GM23338 (cell line): ENCODE results near the gene H2AZ1. TPM values are rescaled to one million over a fixed set of nuclear protein-coding genes. Genes with fewer than 3 reads are reported as not detected.

Experiments
- ATAC-seq: fragments of 200-7000 bp; cut with Tn5 transposase; 3 replicates; pipeline ENCODE4 v1.9.1; 2020
- DNase-seq: peaks from one replicate; pipeline ENCODE4 v3.0.0-alpha.2; 2015; ENCODE audit warnings: low spot score
- H2AFZ ChIP-seq: fragments of 200-600 bp; sonication (generic); 2 replicates; pipeline ENCODE4 v1.8.0; 2016; ENCODE audit warnings: antibody characterized with exemption, mild to moderate bottlenecking, moderate library complexity
- H3F3A ChIP-seq: fragments of 200-600 bp; sonication (generic); replicated peaks from 2 replicates; pipeline ENCODE4 v1.8.0; 2017; ENCODE audit warnings: antibody characterized with exemption, mixed run types, low read depth
- H3K27ac ChIP-seq: fragments of 200-600 bp; sonication (generic); 2 replicates; pipeline ENCODE4 v1.6.1; 2016; ENCODE audit warnings: low read depth
- H3K27me3 ChIP-seq: fragments of 200-600 bp; sonication (generic); 2 replicates; pipeline ENCODE4 v1.8.0; 2016; ENCODE audit warnings: mild to moderate bottlenecking, mixed run types, moderate library complexity; ENCODE audit not compliant: insufficient read depth
- H3K36me3 ChIP-seq: fragments of 200-600 bp; sonication (generic); 2 replicates; pipeline ENCODE4 v1.8.0; 2016; ENCODE audit warnings: mild to moderate bottlenecking; ENCODE audit not compliant: insufficient read depth
- H3K4me1 ChIP-seq: fragments of 200-600 bp; sonication (generic); 2 replicates; pipeline ENCODE4 v1.8.0; 2016; ENCODE audit warnings: mild to moderate bottlenecking, moderate library complexity; ENCODE audit not compliant: insufficient read depth
- H3K4me2 ChIP-seq: fragments of 200-600 bp; sonication (generic); 2 replicates; pipeline ENCODE4 v1.7.1; 2017; ENCODE audit warnings: mixed run types
- H3K4me3 ChIP-seq: fragments of 200-600 bp; sonication (generic); 2 replicates; pipeline ENCODE4 v1.6.1; 2016; ENCODE audit warnings: mixed run types
- H3K79me2 ChIP-seq: fragments of 200-600 bp; sonication (generic); replicated peaks from 2 replicates; pipeline ENCODE4 v1.8.0; 2017; ENCODE audit warnings: mild to moderate bottlenecking; ENCODE audit not compliant: insufficient read depth
- H3K9me2 ChIP-seq: fragments of 200-600 bp; sonication (generic); 2 replicates; pipeline ENCODE4 v1.8.0; 2017; ENCODE audit not compliant: insufficient read depth
- H4K20me1 ChIP-seq: fragments of 200-600 bp; sonication (generic); replicated peaks from 2 replicates; pipeline ENCODE4 v1.8.0; 2017; ENCODE audit warnings: mild to moderate bottlenecking; ENCODE audit not compliant: insufficient read depth
- H3K27ac Mint-ChIP-seq: 2 replicates; pipeline ENCODE4 v1.8.0; 2020; ENCODE audit warnings: inconsistent platforms, mild to moderate bottlenecking, moderate library complexity, mixed read lengths
- H3K27me3 Mint-ChIP-seq: 3 replicates; pipeline ENCODE4 v1.8.0; 2022; ENCODE audit warnings: low read depth, mild to moderate bottlenecking, moderate library complexity, mixed read lengths, inconsistent platforms; ENCODE audit not compliant: insufficient read depth, poor library complexity
- H3K36me3 Mint-ChIP-seq: 3 replicates; pipeline ENCODE4 v1.8.0; 2021; ENCODE audit warnings: low read depth, mild to moderate bottlenecking, inconsistent platforms, moderate library complexity, mixed read lengths
- H3K4me1 Mint-ChIP-seq: 3 replicates; pipeline ENCODE4 v1.8.0; 2020; ENCODE audit warnings: mild to moderate bottlenecking, inconsistent platforms, mixed read lengths
- H3K4me3 Mint-ChIP-seq: 3 replicates; pipeline ENCODE4 v1.8.0; 2021; ENCODE audit warnings: moderate library complexity, mild to moderate bottlenecking, inconsistent platforms, mixed read lengths
- H3K9me3 Mint-ChIP-seq: 3 replicates; pipeline ENCODE4 v1.8.0; 2020; ENCODE audit warnings: moderate library complexity, mild to moderate bottlenecking, inconsistent platforms, mixed read lengths
- CREB1 ChIP-seq: fragments of 250-450 bp; sonication (Bioruptor Pico); IDR thresholded peaks from 2 replicates; pipeline ENCODE4 v1.5.0; 2020; ENCODE audit warnings: low read depth, mild to moderate bottlenecking, moderate library complexity
- EZH2 ChIP-seq: fragments of 200-600 bp; sonication (generic); IDR thresholded peaks from one replicate; pipeline ENCODE4 v1.8.0; 2017; ENCODE audit warnings: antibody characterized with exemption, mild to moderate bottlenecking, low read depth; ENCODE audit not compliant: unreplicated experiment
- EZH2phosphoT487 ChIP-seq: fragments of 200-600 bp; sonication (generic); IDR thresholded peaks from one replicate; pipeline ENCODE4 v1.8.1; 2018; ENCODE audit warnings: antibody characterized with exemption; ENCODE audit not compliant: unreplicated experiment
- JUNB ChIP-seq: IDR thresholded peaks from one replicate; pipeline ENCODE4 v1.6.1; 2016; ENCODE audit warnings: antibody characterized with exemption; ENCODE audit not compliant: unreplicated experiment
- NANOG ChIP-seq: IDR thresholded peaks from 2 replicates; pipeline ENCODE4 v1.6.1; 2016; ENCODE audit warnings: antibody characterized with exemption, borderline replicate concordance
- POLR2AphosphoS5 ChIP-seq: IDR thresholded peaks from 2 replicates; pipeline ENCODE4 v1.6.1; 2016; ENCODE audit warnings: antibody characterized with exemption, low read depth
- STAT1 ChIP-seq: IDR thresholded peaks from one replicate; pipeline ENCODE4 v1.6.1; 2016; ENCODE audit warnings: antibody characterized with exemption; ENCODE audit not compliant: unreplicated experiment
- ZNF114 ChIP-seq: fragments of 250-450 bp; sonication (Bioruptor Pico); IDR thresholded peaks from 2 replicates; pipeline ENCODE4 v1.5.0; 2020; ENCODE audit warnings: mild to moderate bottlenecking, moderate library complexity
- polyA plus RNA-seq: library from polyadenylated mRNA; unstranded; fragments of >200 nt; fragmentation: Nextera tagmentation; extraction: Ambion mirVana; gene quantifications from 2 replicates; pipeline ENCODE4 v1.2.1, GENCODE V29; 2016
- total RNA-seq: library from RNA; depleted of rRNA; stranded (reverse); fragments of >200 nt; shearing (Covaris generic); gene quantifications from 2 replicates; pipeline ENCODE4 v1.2.3, GENCODE V29; 2014
- TF ChIP-seq, protein P1 (sequence below), 2 experiments: fragments of 200-600 bp in 1 of 2; sonication (generic) in 1 of 2; conservative IDR thresholded peaks; 2 replicates each; pipeline versions ENCODE4 v1.5.1 to v1.6.1; 2016 to 2017; ENCODE audit warnings: antibody characterized with exemption in 2 of 2, low read depth in 2 of 2, mild to moderate bottlenecking in 2 of 2, moderate library complexity in 1 of 2
- TF ChIP-seq, protein P2 (sequence below): IDR thresholded peaks from one replicate; pipeline ENCODE4 v1.6.1; 2018; ENCODE audit warnings: antibody characterized with exemption; ENCODE audit not compliant: unreplicated experiment

The H2AZ1 gene
- total and polyA plus RNA-seq, 2 experiments from 2014 or later: 585 to 1,933 TPM

DNA sequence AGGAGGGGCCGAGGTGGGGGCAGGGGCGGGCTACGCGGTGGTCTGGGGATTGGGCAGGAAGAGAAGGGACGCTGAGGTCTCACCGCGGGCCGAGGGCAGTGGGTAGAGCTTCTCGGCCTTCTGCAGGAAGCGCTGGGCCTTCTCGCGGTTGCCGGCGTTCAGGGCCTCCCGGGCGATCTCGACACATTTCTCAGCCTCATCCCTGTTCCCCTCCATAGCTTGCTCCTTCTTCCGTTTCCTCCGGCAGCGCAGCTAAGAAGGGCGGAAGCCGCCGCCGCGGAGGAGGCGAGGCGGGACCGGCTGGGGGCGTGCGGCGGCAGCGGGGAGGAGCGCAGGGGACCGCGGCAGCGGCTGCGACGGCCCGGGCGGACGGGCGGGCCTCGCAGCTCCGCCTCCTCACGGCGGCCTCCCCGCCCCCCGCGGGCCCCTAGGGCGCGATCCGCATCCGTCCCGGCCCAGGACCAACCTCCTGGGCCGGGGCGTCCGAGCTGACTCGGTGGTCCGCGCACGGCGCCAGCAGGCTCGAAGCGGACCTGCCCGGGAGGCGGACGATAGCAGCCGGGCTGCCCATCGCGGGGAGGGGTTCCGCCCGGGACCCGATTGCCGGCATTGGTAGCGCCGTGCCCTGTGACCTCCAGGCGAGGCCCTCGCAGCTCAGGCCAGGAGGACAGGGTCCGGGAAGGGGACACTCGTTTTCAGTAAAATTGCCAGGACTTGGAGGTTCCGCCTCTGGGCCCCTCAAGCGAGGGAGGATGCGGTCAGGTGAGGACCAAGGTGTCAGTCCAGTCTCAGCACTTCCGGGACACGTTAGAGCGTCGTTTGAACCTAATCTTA, 3.5 kb downstream of the H2AZ1 start, which contains the start of gene DNAJB14:
Gene DNAJB14, minus strand, starts transcription at position 263 of the 834 bp plus-strand sequence. Its CDS starts 47 bp downstream, at position 216.
- Histone ChIP-seq H4K20me1 (peaks cover 26% of the 10 kb centered on the region), H3K4me2 (peak within 1 kb of the TSS; percentile 92), H3K36me3 (peaks cover 12% of the 10 kb centered on the region), H3K4me1 (peaks cover 42% of the 10 kb centered on the region), H3K79me2 (peaks cover 70% of the 10 kb centered on the region), H3K27me3 (no peaks in the 10 kb centered on the region), H3K27ac (peak within 1 kb of the TSS; percentile 100), H3K4me3 (peak within 1 kb of the TSS; percentile 96), H3F3A (peaks cover 29% of the 10 kb centered on the region), H2AFZ (no peak within 1 kb of the TSS), H3K9me2 (no peaks in the 10 kb centered on the region)
- Mint-ChIP-seq H3K36me3 (peaks cover 12% of the 10 kb centered on the region), H3K4me1 (peaks cover 32% of the 10 kb centered on the region), H3K27me3 (peaks cover 12% of the 10 kb centered on the region), H3K9me3 (no peaks in the 10 kb centered on the region), H3K27ac (peak within 1 kb of the TSS; percentile 99), H3K4me3 (peak within 1 kb of the TSS; percentile 100; the same call in 2 of the 3 replicates)
- ATAC-seq (peak; percentile 49), DNase-seq (peak; percentile 79)
- no peak for TF ChIP-seq EZH2
- TF ChIP-seq NANOG: no peak
- 0 out of 2 replicates have a peak, but pooled peaks have one; percentile 8 for TF ChIP-seq CREB1
- peak; percentile 24 for TF ChIP-seq POLR2AphosphoS5

DNA sequence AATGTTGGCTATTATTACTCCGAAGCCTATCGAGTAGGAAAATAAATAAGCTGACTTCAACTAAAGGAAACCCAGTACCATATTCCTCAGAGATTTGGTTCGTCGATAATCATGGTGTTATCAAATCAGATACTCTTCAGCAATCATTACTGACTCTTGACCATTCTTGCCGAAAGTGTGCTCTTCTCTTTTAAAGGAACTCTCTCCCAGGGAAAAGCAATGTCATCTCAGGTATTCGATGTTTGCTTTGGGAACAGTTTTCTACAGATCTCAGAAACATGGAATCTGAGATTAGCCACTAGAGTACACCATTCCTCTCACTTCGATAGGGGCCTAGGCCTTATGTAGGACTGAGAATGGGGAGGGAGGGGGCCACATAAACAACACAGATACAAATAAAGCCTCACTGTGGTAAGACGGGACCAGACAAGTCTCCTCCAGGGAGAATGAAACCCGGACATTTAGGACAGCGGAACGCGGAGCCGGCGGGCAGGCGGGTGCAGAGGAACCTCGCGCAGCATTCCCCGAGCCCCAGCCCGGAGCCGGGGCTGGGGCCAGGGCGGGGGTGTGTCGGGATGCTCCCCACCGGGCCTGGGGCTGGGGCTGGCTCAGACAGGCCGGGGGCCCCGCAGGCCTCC, 4.2 kb downstream of the H2AZ1 start:
- Histone ChIP-seq H3K9me2 (no peaks in the 10 kb centered on the region), H3K4me3 (peak overlapping the region; percentile 96), H3F3A (peaks cover 26% of the 10 kb centered on the region), H2AFZ (no peak overlapping the region), H3K79me2 (peaks cover 78% of the 10 kb centered on the region), H3K4me1 (peaks cover 36% of the 10 kb centered on the region), H3K4me2 (peak overlapping the region; percentile 92), H4K20me1 (peaks cover 26% of the 10 kb centered on the region), H3K36me3 (peaks cover 12% of the 10 kb centered on the region), H3K27ac (peak overlapping the region; percentile 89), H3K27me3 (no peaks in the 10 kb centered on the region)
- H3K4me3 Mint-ChIP-seq: peak overlapping the region; percentile 100; the same call in 2 of the 3 replicates
- H3K36me3 Mint-ChIP-seq: peaks cover 16% of the 10 kb centered on the region
- H3K9me3 Mint-ChIP-seq: no peaks in the 10 kb centered on the region
- peaks cover 10% of the 10 kb centered on the region for H3K27me3 Mint-ChIP-seq
- H3K4me1 Mint-ChIP-seq: peaks cover 32% of the 10 kb centered on the region
- DNase-seq: peak; percentile 55
- ATAC-seq: peak; percentile 18
- peak overlapping the region; percentile 99 for H3K27ac Mint-ChIP-seq
- no peak for TF ChIP-seq EZH2
- TF ChIP-seq JUNB: no peak
- TF ChIP-seq NANOG: no peak
- TF ChIP-seq EZH2phosphoT487: no peak
- TF ChIP-seq, protein P1, sequence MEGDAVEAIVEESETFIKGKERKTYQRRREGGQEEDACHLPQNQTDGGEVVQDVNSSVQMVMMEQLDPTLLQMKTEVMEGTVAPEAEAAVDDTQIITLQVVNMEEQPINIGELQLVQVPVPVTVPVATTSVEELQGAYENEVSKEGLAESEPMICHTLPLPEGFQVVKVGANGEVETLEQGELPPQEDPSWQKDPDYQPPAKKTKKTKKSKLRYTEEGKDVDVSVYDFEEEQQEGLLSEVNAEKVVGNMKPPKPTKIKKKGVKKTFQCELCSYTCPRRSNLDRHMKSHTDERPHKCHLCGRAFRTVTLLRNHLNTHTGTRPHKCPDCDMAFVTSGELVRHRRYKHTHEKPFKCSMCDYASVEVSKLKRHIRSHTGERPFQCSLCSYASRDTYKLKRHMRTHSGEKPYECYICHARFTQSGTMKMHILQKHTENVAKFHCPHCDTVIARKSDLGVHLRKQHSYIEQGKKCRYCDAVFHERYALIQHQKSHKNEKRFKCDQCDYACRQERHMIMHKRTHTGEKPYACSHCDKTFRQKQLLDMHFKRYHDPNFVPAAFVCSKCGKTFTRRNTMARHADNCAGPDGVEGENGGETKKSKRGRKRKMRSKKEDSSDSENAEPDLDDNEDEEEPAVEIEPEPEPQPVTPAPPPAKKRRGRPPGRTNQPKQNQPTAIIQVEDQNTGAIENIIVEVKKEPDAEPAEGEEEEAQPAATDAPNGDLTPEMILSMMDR (conservative IDR thresholded peaks at IDR 0.05; ENCODE audit: low read depth in 2 of 2): no peak
- no peak for TF ChIP-seq ZNF114 (CRISPR knock-in tag)
- TF ChIP-seq, protein P2, sequence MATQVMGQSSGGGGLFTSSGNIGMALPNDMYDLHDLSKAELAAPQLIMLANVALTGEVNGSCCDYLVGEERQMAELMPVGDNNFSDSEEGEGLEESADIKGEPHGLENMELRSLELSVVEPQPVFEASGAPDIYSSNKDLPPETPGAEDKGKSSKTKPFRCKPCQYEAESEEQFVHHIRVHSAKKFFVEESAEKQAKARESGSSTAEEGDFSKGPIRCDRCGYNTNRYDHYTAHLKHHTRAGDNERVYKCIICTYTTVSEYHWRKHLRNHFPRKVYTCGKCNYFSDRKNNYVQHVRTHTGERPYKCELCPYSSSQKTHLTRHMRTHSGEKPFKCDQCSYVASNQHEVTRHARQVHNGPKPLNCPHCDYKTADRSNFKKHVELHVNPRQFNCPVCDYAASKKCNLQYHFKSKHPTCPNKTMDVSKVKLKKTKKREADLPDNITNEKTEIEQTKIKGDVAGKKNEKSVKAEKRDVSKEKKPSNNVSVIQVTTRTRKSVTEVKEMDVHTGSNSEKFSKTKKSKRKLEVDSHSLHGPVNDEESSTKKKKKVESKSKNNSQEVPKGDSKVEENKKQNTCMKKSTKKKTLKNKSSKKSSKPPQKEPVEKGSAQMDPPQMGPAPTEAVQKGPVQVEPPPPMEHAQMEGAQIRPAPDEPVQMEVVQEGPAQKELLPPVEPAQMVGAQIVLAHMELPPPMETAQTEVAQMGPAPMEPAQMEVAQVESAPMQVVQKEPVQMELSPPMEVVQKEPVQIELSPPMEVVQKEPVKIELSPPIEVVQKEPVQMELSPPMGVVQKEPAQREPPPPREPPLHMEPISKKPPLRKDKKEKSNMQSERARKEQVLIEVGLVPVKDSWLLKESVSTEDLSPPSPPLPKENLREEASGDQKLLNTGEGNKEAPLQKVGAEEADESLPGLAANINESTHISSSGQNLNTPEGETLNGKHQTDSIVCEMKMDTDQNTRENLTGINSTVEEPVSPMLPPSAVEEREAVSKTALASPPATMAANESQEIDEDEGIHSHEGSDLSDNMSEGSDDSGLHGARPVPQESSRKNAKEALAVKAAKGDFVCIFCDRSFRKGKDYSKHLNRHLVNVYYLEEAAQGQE: no peak
- TF ChIP-seq STAT1: no peak
